MCF 10A (cell line): ENCODE results near the gene AKR1D1. TPM values are rescaled to one million over a fixed set of nuclear protein-coding genes. Genes with fewer than 3 reads are reported as not detected.

ENCODE experiments used
- BruUV-seq: library from RNA; stranded (reverse); fragments of 400-500 nt; replicated peaks from 2 replicates; lab custom pipeline; 2021; lab: Mats Ljungman, UMichigan
- CTCF ChIA-PET: fragments of 300-600 bp; sonication (Branson Sonifier 250); formaldehyde crosslinking; extraction: SDS; loops from one replicate; lab custom pipeline; 2021; ENCODE audit warnings: antibody characterized with exemption, inconsistent platforms; lab: Yijun Ruan, JAX
- POLR2A ChIA-PET: fragments of 300-600, 350-650 bp; sonication (Branson Sonifier 250); formaldehyde crosslinking; extraction: SDS; loops from one replicate; lab custom pipeline; 2020; ENCODE audit warnings: antibody characterized with exemption, inconsistent platforms; lab: Yijun Ruan, JAX
- DNase-seq: peaks from one replicate; pipeline ENCODE4 v3.0.0-alpha.2; 2018; ENCODE audit not compliant: unreplicated experiment
- H3K27ac Mint-ChIP-seq: one replicate; pipeline ENCODE4 v1.8.0; 2022; ENCODE audit warnings: mild to moderate bottlenecking, low read depth, mixed read lengths; ENCODE audit not compliant: unreplicated experiment
- H3K27me3 Mint-ChIP-seq: one replicate; pipeline ENCODE4 v1.8.0; 2022; ENCODE audit warnings: mixed read lengths; ENCODE audit not compliant: insufficient read depth, unreplicated experiment
- H3K36me3 Mint-ChIP-seq: one replicate; pipeline ENCODE4 v1.8.0; 2022; ENCODE audit warnings: mild to moderate bottlenecking, moderate library complexity, mixed read lengths; ENCODE audit not compliant: insufficient read depth, unreplicated experiment
- H3K4me1 Mint-ChIP-seq: one replicate; pipeline ENCODE4 v1.8.0; 2022; ENCODE audit warnings: mixed read lengths; ENCODE audit not compliant: insufficient read depth, unreplicated experiment
- H3K4me3 Mint-ChIP-seq: one replicate; pipeline ENCODE4 v1.8.0; 2022; ENCODE audit warnings: mild to moderate bottlenecking, moderate library complexity, mixed read lengths; ENCODE audit not compliant: unreplicated experiment
- H3K9me3 Mint-ChIP-seq: one replicate; pipeline ENCODE4 v1.8.0; 2022; ENCODE audit warnings: mixed read lengths; ENCODE audit not compliant: unreplicated experiment
- CTCF ChIP-seq: fragments of 200-600 bp; IDR thresholded peaks from one replicate; pipeline ENCODE4 v1.8.0; 2022; ENCODE audit warnings: antibody characterized with exemption, mild to moderate bottlenecking; ENCODE audit not compliant: unreplicated experiment
- intact Hi-C: fragments of 100-400 bp; cut with micrococcal nuclease; formaldehyde crosslinking; loops from 2 replicates; pipeline ENCODE4 v1.14.1; 2022
- total RNA-seq: library from RNA; stranded (reverse); gene quantifications from 2 replicates; pipeline ENCODE4 v1.2.3, GENCODE V29; 2022

AKR1D1 gene
- total RNA-seq, 1 experiment from 2014 or later = not detected

- no TSS peak for BruUV-seq
- ChIA-PET POLR2A (interaction anchor here (0.6 kb wide), 1 partner anchor 577 kb away, joined by 3 read pairs; no protein-coding TSS in a partner anchor), CTCF (interaction anchor here (0.5 to 6.5 kb wide), 15 partner anchors 9 to 639 kb away, joined by 3 to 72 read pairs (median 3); no protein-coding TSS in a partner anchor)
- no peak for TF ChIP-seq CTCF
- Mint-ChIP-seq H3K27me3 (no peaks in the 10 kb centered on the region), H3K36me3 (no peaks in the 10 kb centered on the region), H3K4me1 (no peaks in the 10 kb centered on the region), H3K9me3 (no peaks in the 10 kb centered on the region), H3K4me3 (no peak overlapping the region), H3K27ac (no peak overlapping the region)
- no peak for DNase-seq
- intact Hi-C loops = no loop called here
These were observed 86.0 kb downstream of the AKR1D1 start for GRCh38 chr7:138162236-138162635.

- H3K27ac Mint-ChIP-seq = no peak overlapping the region
- no peak for TF ChIP-seq CTCF
- DNase-seq = no peak
- ChIA-PET CTCF (interaction anchor here (0.6 to 1.6 kb wide), 3 partner anchors 21 to 575 kb away, joined by 3 to 7 read pairs (median 3); no protein-coding TSS in a partner anchor), POLR2A (interaction anchor here (1.2 kb wide), 1 partner anchor 180 kb away, joined by 6 read pairs; no protein-coding TSS in a partner anchor)
- intact Hi-C loops = no loop called here
- H3K4me3 Mint-ChIP-seq = no peak overlapping the region
- BruUV-seq = no TSS peak
- H3K4me1 Mint-ChIP-seq = no peaks in the 10 kb centered on the region
- no peaks in the 10 kb centered on the region for H3K9me3 Mint-ChIP-seq
- H3K36me3 Mint-ChIP-seq = no peaks in the 10 kb centered on the region
- H3K27me3 Mint-ChIP-seq = no peaks in the 10 kb centered on the region
These were observed 87.5 kb downstream of the AKR1D1 start for GRCh38 chr7:138163800-138164199.

DNA sequence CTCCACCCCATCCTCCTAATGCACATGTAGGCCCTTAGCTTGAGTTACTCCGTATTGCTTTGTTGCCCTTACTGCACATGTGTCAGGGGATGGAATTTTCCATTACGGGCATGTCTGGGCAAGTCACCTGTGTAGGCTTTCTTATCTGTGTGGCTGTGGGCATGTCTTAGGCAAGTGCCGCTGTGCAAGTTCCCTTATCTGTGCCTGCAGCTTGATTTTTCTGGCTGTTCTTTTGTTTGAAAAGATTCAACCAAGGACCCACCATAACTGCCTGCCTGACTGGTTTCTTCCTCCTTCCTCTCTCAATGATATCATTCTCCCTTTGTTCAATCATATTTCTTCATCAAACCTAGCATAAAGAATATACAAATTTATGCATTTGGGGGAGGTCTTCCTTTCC is 88.5 kb downstream of the AKR1D1 start:
- intact Hi-C loops = no loop called here
- no TSS peak for BruUV-seq
- no peaks in the 10 kb centered on the region for H3K36me3 Mint-ChIP-seq
- no peaks in the 10 kb centered on the region for H3K27me3 Mint-ChIP-seq
- ChIA-PET CTCF (interaction anchor here (0.5 to 1.4 kb wide), 4 partner anchors 67 to 574 kb away, joined by 3 to 5 read pairs (median 3); no protein-coding TSS in a partner anchor), POLR2A (no interaction called here)
- no peak for TF ChIP-seq CTCF
- peak overlapping the region; percentile 69 for H3K27ac Mint-ChIP-seq
- H3K4me1 Mint-ChIP-seq = no peaks in the 10 kb centered on the region
- no peak for DNase-seq
- no peaks in the 10 kb centered on the region for H3K9me3 Mint-ChIP-seq
- no peak overlapping the region for H3K4me3 Mint-ChIP-seq

DNA sequence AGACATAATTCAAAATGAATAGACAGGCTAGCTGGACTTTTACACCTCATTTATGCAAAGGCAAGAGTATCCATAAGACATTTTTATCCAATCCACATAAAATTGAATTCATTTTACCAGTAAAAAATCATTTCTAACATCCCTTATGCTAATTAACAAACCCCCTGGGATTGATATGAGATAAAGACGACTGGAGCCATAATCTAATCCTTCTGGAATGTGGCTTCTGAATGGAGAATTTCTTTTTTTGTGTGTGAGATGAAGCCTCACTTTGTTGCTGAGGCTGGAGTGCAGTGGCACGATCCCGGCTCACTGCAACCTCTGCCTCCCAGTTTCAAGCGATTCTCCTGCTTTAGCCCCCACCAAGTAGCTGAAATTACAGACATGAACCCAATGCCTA is 90.4 kb downstream of the AKR1D1 start:
- BruUV-seq = no TSS peak
- Mint-ChIP-seq H3K4me3 (no peak overlapping the region), H3K4me1 (no peaks in the 10 kb centered on the region), H3K27ac (no peak overlapping the region), H3K27me3 (no peaks in the 10 kb centered on the region), H3K9me3 (no peaks in the 10 kb centered on the region), H3K36me3 (no peaks in the 10 kb centered on the region)
- no peak for DNase-seq
- no peak for TF ChIP-seq CTCF
- ChIA-PET CTCF (interaction anchor here (0.5 to 1.4 kb wide), 3 partner anchors 556 to 888 kb away, joined by 3 to 7 read pairs (median 4); no protein-coding TSS in a partner anchor), POLR2A (interaction anchor here (0.7 to 1.1 kb wide), 2 partner anchors 9 to 91 kb away, joined by 3 read pairs; no protein-coding TSS in a partner anchor)
- intact Hi-C loops = no loop called here
